Tibial nerve (tissue), 4 donors: ENCODE data around the gene CCN5. TPM values are rescaled to one million over a fixed set of nuclear protein-coding genes. Genes with fewer than 3 reads are reported as not detected.
"Not testable (repeated sequence)": the region's sequence is repeated elsewhere in the genome, so short reads cannot be mapped to it uniquely, and the experiment has no call there.

Source experiments
- DNase-seq, 2 donors: peaks; one replicate each; pipeline ENCODE4 v3.0.0-alpha.2; 2019; ENCODE audit warnings: low spot score in 2 of 2
- H3K27ac ChIP-seq, 4 donors: fragments of 200-600 bp; sonication (generic) in 3 of 4; one replicate each; pipeline ENCODE4 v1.5.1; 2017 to 2019; ENCODE audit warnings: mild to moderate bottlenecking in 1 of 4
- H3K27me3 ChIP-seq, 2 donors: fragments of 200-600 bp; sonication (generic) in 1 of 2; one replicate each; pipeline versions ENCODE4 v1.5.1 to v1.6.0; 2017 to 2019
- H3K36me3 ChIP-seq, 3 donors: fragments of 200-600 bp; sonication (generic); one replicate each; pipeline ENCODE4 v1.5.1; 2018 to 2019
- H3K4me1 ChIP-seq, 4 donors: fragments of 200-600 bp; sonication (generic) in 3 of 4; one replicate each; pipeline ENCODE4 v1.5.1; 2017 to 2019
- H3K4me3 ChIP-seq, 4 donors: fragments of 200-600 bp; sonication (generic) in 3 of 4; one replicate each; pipeline ENCODE4 v1.5.1; 2017 to 2019; ENCODE audit warnings: mild to moderate bottlenecking in 1 of 4, moderate library complexity in 1 of 4
- H3K9me3 ChIP-seq, 4 donors: fragments of 200-600 bp; sonication (generic) in 3 of 4; one replicate each; pipeline ENCODE4 v1.5.1; 2017 to 2019
- EP300 ChIP-seq, 2 donors: sonication (generic); formaldehyde crosslinking; IDR thresholded peaks; one replicate each; pipeline ENCODE4 v1.6.1; 2017; ENCODE audit warnings: antibody characterized with exemption in 2 of 2, mild to moderate bottlenecking in 1 of 2
- POLR2A ChIP-seq, 2 donors: fragments of 450-650 bp; IDR thresholded peaks; one replicate each; pipeline ENCODE4 v1.6.1; 2017; ENCODE audit warnings: antibody characterized with exemption in 2 of 2, mild to moderate bottlenecking in 2 of 2, moderate library complexity in 2 of 2
- WGBS, 2 donors: methylation state at CpG; one replicate each; pipeline ENCODE4 v1.1.5; 2018; 5-methylcytosine and 5-hydroxymethylcytosine counted together
- total RNA-seq, 4 donors: library from RNA; depleted of rRNA; stranded (reverse); fragments of >200 nt; gene quantifications; one replicate each; pipeline ENCODE4 v1.1.0, GENCODE V29; 2016
- TF ChIP-seq, protein P1 (sequence below), 5 experiments: fragments of 200-600 bp in 3 of 5; fragments of 450-650 bp in 2 of 5; sonication (generic) in 3 of 5; IDR thresholded peaks; one replicate each; pipeline ENCODE4 v1.5.1; 2016 to 2019; ENCODE audit warnings: antibody characterized with exemption in 5 of 5, mild to moderate bottlenecking in 3 of 5, moderate library complexity in 2 of 5

The CCN5 gene, protein sequence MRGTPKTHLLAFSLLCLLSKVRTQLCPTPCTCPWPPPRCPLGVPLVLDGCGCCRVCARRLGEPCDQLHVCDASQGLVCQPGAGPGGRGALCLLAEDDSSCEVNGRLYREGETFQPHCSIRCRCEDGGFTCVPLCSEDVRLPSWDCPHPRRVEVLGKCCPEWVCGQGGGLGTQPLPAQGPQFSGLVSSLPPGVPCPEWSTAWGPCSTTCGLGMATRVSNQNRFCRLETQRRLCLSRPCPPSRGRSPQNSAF
- total RNA-seq: 1,000 to 10,000 TPM in 1 of 4 donors, 100 to 1,000 TPM in 2, 10 to 100 TPM in 1; 84.0 to 1,826 (median 378) TPM

DNA sequence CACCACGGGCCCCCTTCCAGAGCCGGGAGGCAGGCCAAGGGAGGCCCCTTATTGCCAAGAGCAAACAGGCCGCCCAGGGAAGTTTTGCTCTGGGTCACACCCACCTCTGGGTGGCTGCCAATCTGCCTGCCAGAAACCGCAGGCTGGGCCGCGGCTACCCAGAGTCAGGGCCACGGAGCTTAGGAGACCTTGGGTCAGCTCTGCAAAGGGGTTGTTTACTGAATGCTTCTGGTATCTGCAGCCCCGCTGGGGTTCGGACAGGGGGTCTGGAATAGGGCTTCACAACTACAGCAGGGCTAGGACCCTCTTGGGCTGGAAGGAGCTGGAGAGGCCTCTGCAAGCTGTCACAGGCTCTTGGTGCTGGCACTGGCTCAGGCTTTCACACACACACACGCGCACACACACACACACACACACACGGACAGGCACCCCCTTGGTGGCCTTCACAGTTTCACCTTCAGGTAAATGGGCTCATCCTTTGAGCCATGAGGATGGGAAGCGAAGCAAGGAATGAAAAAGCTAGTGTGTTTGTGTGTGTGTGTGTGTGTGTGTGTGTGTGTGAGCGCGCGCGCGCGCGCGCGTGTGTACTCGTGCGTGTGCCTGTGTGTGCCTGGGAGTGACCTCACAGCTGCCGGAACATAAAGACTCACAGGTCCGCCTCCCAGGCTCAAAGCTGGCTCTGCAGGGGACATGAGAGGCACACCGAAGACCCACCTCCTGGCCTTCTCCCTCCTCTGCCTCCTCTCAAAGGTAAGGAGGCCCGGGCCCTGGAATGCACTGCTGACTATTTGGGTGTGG, at the start of gene CCN5:
Gene CCN5 (plus strand): TSS at position 669 of the 798 bp plus-strand sequence. CDS start 22 bp downstream, at position 691.
- H3K27ac ChIP-seq: peak within 1 kb of the TSS; percentile 41 to 82 (median 56)
- no peaks in the 10 kb centered on the region for H3K27me3 ChIP-seq
- no peaks in the 10 kb centered on the region for H3K9me3 ChIP-seq
- peaks cover 0 to 61% (median 39%) of the 10 kb centered on the region in 4 donors for H3K4me1 ChIP-seq
- no peak for TF ChIP-seq POLR2A (IDR thresholded peaks at IDR 0.05)
- no peak for TF ChIP-seq EP300 (IDR thresholded peaks at IDR 0.05)
- TF ChIP-seq, protein P1, sequence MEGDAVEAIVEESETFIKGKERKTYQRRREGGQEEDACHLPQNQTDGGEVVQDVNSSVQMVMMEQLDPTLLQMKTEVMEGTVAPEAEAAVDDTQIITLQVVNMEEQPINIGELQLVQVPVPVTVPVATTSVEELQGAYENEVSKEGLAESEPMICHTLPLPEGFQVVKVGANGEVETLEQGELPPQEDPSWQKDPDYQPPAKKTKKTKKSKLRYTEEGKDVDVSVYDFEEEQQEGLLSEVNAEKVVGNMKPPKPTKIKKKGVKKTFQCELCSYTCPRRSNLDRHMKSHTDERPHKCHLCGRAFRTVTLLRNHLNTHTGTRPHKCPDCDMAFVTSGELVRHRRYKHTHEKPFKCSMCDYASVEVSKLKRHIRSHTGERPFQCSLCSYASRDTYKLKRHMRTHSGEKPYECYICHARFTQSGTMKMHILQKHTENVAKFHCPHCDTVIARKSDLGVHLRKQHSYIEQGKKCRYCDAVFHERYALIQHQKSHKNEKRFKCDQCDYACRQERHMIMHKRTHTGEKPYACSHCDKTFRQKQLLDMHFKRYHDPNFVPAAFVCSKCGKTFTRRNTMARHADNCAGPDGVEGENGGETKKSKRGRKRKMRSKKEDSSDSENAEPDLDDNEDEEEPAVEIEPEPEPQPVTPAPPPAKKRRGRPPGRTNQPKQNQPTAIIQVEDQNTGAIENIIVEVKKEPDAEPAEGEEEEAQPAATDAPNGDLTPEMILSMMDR (IDR thresholded peaks at IDR 0.05): no peak
- 28 to 47% methylated on average over 20 to 23 of the region's 28 CpGs for WGBS, 2 donors
- peak; percentile 88 for DNase-seq
- H3K36me3 ChIP-seq: no peaks in the 10 kb centered on the region
- H3K4me3 ChIP-seq: peak within 1 kb of the TSS in 1 of 4 donors; percentile 48

DNA sequence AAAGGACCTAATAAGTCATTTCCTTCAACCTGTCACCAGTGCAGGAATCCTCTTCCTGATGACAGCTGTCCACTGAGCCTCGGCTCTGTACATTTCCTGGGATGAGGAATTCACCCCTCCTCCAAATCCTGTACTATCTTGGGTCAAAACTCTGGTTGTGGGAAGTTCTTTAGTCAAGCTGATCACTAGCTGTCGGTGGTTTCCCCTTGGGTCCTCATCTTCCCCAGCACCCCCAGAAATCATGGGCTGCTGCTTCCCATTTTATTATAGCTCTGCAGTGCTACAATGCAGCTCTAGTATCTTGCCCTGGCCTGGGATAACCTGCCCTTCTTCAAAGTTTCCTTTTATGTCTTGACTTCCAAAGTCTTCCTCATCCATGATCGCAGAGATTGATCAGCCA, 49.1 kb upstream of the CCN5 start:
- TF ChIP-seq, protein P1 (IDR thresholded peaks at IDR 0.05): no peak
- TF ChIP-seq POLR2A (IDR thresholded peaks at IDR 0.05): no peak
- TF ChIP-seq EP300 (IDR thresholded peaks at IDR 0.05): no peak
- no peak for DNase-seq
- H3K27ac ChIP-seq: no peak overlapping the region
- H3K4me1 ChIP-seq: no peaks in the 10 kb centered on the region
- no peaks in the 10 kb centered on the region for H3K9me3 ChIP-seq
- no peak overlapping the region for H3K4me3 ChIP-seq
- 65 to 67% methylated on average over 3 of the region's 3 CpGs for WGBS, 2 donors
- no peaks in the 10 kb centered on the region for H3K36me3 ChIP-seq
- H3K27me3 ChIP-seq: peaks cover 0 to 6% of the 10 kb centered on the region in 2 donors

DNA sequence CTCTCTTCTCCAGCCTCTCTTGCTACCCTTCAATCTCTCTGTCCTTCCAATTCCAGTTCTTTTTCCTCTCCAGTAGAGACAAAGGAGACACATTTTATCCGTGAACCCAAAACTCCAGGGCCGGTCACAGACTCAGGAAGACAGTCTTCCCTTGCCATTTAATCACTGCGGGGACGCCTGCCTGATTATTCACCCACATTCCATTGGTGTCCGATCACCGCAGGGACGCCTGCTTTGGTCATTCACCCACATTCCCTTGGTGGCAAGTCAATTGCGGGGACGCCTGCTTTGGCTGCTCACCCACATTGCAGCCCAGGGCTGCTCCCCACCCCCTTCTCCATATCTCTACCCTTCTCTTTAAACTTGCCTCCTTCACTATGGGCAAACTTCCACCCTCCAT, 44.3 kb upstream of the CCN5 start:
- H3K36me3 ChIP-seq, H3K4me1 ChIP-seq, H3K27me3 ChIP-seq, H3K4me3 ChIP-seq, H3K9me3 ChIP-seq, DNase-seq, H3K27ac ChIP-seq: not testable (repeated sequence)
- 78 to 84% methylated on average over 9 of the region's 9 CpGs for WGBS, 2 donors

DNA sequence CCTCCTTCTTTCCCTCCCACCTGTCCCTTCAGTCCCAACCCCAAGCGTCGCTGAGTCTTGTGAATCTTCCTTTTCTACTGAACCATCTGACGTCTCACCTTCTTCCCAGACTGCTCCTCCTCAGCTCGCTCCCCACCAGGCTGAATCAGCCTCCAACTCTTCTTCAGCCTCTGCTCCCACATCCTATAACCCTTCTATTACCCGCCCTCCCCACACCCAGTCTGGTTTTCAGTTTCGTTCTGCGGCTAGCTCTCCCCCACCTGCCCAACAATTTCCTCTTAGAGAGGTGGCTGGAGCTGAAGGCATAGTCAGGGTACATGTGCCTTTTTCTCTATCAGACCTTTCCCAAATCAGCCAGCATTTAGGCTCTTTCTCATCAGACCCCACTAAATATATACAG, 43.6 kb upstream of the CCN5 start:
- not testable (repeated sequence) for H3K27me3 ChIP-seq, H3K36me3 ChIP-seq, H3K4me1 ChIP-seq, H3K4me3 ChIP-seq, H3K9me3 ChIP-seq, H3K27ac ChIP-seq, DNase-seq
- WGBS, 2 donors: 69 to 79% methylated on average over 6 of the region's 7 CpGs

DNA sequence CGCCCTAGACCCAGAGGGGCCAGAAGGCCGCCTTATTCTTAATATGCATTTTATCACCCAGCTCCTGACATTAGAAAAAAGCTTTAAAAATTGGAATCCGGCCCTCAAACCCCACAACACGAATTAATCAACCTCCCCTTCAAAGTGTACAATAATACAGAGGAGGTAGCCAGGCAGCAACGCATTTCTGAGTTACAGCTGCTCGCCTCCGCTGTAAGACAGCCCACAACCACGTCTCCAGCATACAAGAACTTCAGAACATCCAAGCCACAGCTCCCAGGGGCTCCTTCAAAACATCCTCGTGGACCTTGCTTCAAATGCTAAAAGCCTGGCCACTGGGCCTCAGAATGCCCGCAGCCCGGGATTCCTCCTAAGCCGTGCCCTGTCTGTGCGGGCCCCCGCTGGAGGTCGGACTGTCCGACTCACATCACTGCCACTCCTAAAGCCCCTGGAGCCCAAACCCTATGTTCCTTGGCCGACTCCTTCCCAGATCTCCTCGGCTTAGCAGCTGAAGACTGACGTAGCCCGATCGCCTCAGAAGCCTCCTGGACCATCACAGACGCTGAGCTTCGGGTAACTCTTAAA, 42.8 kb upstream of the CCN5 start:
- H3K27me3 ChIP-seq, H3K36me3 ChIP-seq, H3K4me1 ChIP-seq, H3K27ac ChIP-seq, H3K4me3 ChIP-seq, DNase-seq, H3K9me3 ChIP-seq: not testable (repeated sequence)
- 89% methylated on average over 23 of the region's 23 CpGs for WGBS, 2 donors

DNA sequence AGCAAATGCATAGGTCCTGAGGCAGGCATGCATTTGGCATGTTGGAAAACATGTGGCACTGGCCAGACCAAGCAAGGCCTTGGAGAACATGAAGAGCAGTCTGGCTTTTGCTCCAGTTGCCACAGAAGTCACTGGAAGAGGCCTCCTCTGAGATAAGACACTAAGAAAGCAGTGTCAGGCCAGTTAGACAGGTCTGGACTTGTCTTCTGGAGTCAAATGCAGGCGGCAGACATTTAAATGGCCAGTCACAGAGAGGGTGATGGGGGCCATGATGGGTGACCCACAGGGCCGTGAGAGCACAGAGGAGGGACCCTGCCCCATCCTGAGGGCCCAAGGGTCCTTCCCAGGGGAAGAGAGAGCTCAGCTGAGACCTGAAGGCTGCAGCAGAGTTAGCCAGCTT, 36.9 kb upstream of the CCN5 start:
- H3K27me3 ChIP-seq: peaks cover 0 to 2% of the 10 kb centered on the region in 2 donors
- 40% methylated on average over 2 of the region's 2 CpGs; no CpG with 5 or more reads in 1 of the 2 donors for WGBS, 2 donors
- TF ChIP-seq EP300 (IDR thresholded peaks at IDR 0.05) (no peak), POLR2A (IDR thresholded peaks at IDR 0.05) (no peak)
- H3K4me1 ChIP-seq: no peaks in the 10 kb centered on the region
- no peaks in the 10 kb centered on the region for H3K9me3 ChIP-seq
- no peak overlapping the region for H3K4me3 ChIP-seq
- no peak for DNase-seq
- no peak overlapping the region for H3K27ac ChIP-seq
- H3K36me3 ChIP-seq: no peaks in the 10 kb centered on the region
